ENCODE measurements around the gene ESRRA.

Gene ESRRA

DNA sequence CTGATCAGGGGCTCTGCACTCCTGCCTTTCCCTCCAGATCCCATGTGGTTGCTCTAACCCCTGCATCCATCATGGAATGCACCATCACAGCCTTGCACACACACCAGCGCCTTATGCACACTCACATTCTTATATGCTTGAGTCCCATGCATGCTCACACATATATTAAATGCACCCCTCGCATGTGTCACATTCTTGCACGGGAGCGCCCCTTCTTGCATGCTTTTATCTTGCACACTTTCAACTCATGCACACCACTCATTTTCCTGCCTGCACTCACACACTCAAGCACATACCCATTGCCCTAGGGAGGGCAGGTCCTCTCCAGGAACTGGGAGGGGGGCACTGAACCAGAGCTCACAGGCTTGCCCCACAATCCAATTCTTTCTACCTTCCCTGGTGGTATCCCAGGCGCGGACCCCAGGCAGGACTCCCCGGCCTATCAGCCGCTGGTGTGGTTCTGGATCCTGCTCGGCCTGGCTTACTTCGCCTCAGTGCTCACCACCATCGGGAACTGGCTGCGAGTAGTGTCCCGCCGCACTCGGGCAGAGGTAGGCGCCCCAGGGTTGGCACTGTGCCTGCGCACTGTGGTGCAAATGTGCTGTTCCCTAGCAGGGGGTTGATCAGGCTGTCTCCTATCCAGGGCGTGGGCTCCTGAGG lies 7.5 kb upstream of the ESRRA start:
- Histone ChIP-seq H3K27me3 (ENCODE audit: control insufficient read depth in 1 of 2, insufficient read depth in 2 of 2, low read length in 2 of 2) (peaks cover 62 to 90% of the 10 kb centered on the region in 2 donors), H3K9ac (ENCODE audit: low read length) (no peak overlapping the region), H3K4me1 (ENCODE audit: insufficient read depth, low read length) (peaks cover 17% of the 10 kb centered on the region)

DNA sequence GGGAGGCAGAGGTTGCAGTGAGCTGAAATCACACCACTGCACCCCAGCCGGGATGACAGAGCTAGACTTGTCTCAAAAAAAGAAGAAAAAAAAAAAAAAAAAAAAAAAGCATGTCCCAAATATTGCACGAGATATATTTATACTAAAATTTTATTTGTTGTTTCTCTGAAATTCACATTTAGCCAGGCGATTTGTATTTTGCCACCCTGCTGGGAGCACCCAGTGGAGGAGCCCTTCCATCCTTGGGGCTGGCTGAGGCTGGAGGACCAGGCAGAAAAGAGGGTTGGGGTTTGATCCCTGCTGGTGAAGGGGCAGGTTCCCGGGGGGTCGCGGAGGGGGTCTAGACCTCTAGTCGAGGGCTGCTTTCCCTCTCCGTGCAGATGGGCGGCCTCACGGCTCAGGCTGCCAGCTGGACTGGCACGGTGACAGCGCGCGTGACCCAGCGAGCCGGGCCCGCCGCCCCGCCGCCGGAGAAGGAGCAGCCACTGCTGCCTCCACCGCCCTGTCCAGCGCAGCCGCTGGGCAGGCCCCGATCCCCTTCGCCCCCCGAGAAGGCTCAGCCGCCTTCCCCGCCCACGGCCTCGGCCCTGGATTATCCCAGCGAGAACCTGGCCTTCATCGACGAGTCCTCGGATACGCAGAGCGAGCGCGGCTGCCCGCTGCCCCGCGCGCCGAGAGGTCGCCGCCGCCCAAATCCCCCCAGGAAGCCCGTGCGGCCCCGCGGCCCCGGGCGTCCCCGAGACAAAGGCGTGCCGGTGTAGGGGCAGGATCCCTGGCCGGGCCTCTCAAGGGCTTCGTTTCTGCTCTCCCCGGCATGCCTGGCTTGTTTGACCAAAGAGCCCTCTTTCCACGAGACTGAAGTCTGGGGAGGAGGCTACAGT lies 6.1 kb upstream of the ESRRA start:
- Histone ChIP-seq H3K4me1 (ENCODE audit: insufficient read depth, low read length) (peaks cover 30% of the 10 kb centered on the region), H3K27ac (ENCODE audit: low read depth, low read length) (no peak overlapping the region), H3K36me3 (ENCODE audit: insufficient read depth, low read length) (no peaks in the 10 kb centered on the region), H3K9ac (ENCODE audit: low read length) (no peak overlapping the region), H3K9me3 (ENCODE audit: low read length) (no peaks in the 10 kb centered on the region), H3K4me3 (ENCODE audit: low read depth in 1 of 2, low read length in 2 of 2) (peak overlapping the region; percentile 0 to 43), H3K27me3 (ENCODE audit: control insufficient read depth in 1 of 2, insufficient read depth in 2 of 2, low read length in 2 of 2) (peaks cover 64 to 87% of the 10 kb centered on the region in 2 donors)

More for the DNA sequence above, 7.5 kb upstream of the ESRRA start:
- Histone ChIP-seq H3K4me3 (ENCODE audit: low read depth in 1 of 2, low read length in 2 of 2) (no peak overlapping the region), H3K9me3 (ENCODE audit: low read length) (no peaks in the 10 kb centered on the region), H3K36me3 (ENCODE audit: insufficient read depth, low read length) (no peaks in the 10 kb centered on the region), H3K27ac (ENCODE audit: low read depth, low read length) (no peak overlapping the region)

DNA sequence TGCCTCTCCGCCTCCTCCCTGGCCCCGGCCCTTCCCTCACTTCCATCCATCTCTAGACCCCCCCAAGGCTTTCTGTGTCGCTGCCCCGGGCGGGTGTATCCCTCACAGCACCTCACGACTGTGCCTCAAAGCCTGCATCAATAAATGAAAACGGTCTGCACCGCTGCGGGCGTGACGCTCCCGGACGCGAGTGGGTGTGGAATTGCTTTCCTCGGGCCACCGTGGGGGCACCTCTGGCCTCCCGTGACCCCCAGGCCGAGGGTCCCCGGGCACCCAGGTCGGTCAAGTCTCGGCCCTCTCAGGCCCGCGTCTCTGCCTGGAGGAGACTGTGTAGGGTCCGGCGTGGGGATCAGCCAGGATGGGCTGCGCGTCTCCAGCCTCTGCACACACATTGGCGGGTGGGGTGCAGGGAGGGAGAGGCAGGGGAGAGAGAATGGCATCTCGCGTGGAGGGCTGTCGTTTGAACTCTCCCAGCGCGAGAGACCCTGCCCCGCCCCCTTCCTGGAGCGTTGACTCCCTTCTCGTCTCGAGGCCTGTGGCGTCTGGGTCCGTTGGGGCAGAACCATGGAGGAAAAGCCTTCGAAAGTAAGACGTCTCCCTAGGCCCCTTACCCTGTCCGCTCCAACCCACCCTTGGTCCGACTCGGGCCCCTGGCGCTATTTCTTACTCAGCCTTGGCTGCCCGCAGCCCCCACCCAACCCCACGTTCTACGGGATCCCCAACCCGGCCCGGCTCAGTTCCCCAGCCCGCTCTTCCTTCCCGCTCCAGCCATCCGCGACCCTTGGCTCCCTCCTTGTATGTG lies 5.3 kb upstream of the ESRRA start, which contains the start of gene CATSPERZ:
CATSPERZ (plus strand) TSS at position 512 of the 802 bp plus-strand sequence; CDS start at position 565, 53 bp downstream.
- Histone ChIP-seq H3K36me3 (ENCODE audit: insufficient read depth, low read length) (no peaks in the 10 kb centered on the region), H3K27me3 (ENCODE audit: control insufficient read depth in 1 of 2, insufficient read depth in 2 of 2, low read length in 2 of 2) (peaks cover 62 to 80% of the 10 kb centered on the region in 2 donors), H3K9me3 (ENCODE audit: low read length) (no peaks in the 10 kb centered on the region), H3K4me1 (ENCODE audit: insufficient read depth, low read length) (peaks cover 30% of the 10 kb centered on the region), H3K9ac (ENCODE audit: low read length) (no peak within 1 kb of the TSS), H3K27ac (ENCODE audit: low read depth, low read length) (no peak within 1 kb of the TSS), H3K4me3 (ENCODE audit: low read depth in 1 of 2, low read length in 2 of 2) (peak within 1 kb of the TSS; percentile 0 to 45)

GRCh38 chr11:64303109-64304031 lies 2.0 kb upstream of the ESRRA start:
- Histone ChIP-seq H3K9ac (ENCODE audit: low read length) (peak overlapping the region; percentile 73), H3K27ac (ENCODE audit: low read depth, low read length) (peak overlapping the region; percentile 91), H3K4me3 (ENCODE audit: low read depth in 1 of 2, low read length in 2 of 2) (peak overlapping the region in 1 of 2 donors; percentile 83), H3K27me3 (ENCODE audit: control insufficient read depth in 1 of 2, insufficient read depth in 2 of 2, low read length in 2 of 2) (peaks cover 29 to 47% of the 10 kb centered on the region in 2 donors), H3K4me1 (ENCODE audit: insufficient read depth, low read length) (peaks cover 38% of the 10 kb centered on the region), H3K9me3 (ENCODE audit: low read length) (no peaks in the 10 kb centered on the region), H3K36me3 (ENCODE audit: insufficient read depth, low read length) (no peaks in the 10 kb centered on the region)

GRCh38 chr11:64304032-64304315 lies 1.4 kb upstream of the ESRRA start:
- Histone ChIP-seq H3K9me3 (ENCODE audit: low read length) (no peaks in the 10 kb centered on the region), H3K27me3 (ENCODE audit: control insufficient read depth in 1 of 2, insufficient read depth in 2 of 2, low read length in 2 of 2) (peaks cover 26 to 41% of the 10 kb centered on the region in 2 donors), H3K9ac (ENCODE audit: low read length) (peak overlapping the region; percentile 73), H3K27ac (ENCODE audit: low read depth, low read length) (peak overlapping the region; percentile 91), H3K4me3 (ENCODE audit: low read depth in 1 of 2, low read length in 2 of 2) (peak overlapping the region; percentile 51 to 83), H3K36me3 (ENCODE audit: insufficient read depth, low read length) (no peaks in the 10 kb centered on the region), H3K4me1 (ENCODE audit: insufficient read depth, low read length) (peaks cover 38% of the 10 kb centered on the region)

GRCh38 chr11:64304316-64305072 lies 830 bp upstream of the ESRRA start:
- H3K36me3 ChIP-seq (ENCODE audit: insufficient read depth, low read length): no peaks in the 10 kb centered on the region
- peak overlapping the region; percentile 51 to 83 for H3K4me3 ChIP-seq (ENCODE audit: low read depth in 1 of 2, low read length in 2 of 2)
- peaks cover 26 to 36% of the 10 kb centered on the region in 2 donors for H3K27me3 ChIP-seq (ENCODE audit: control insufficient read depth in 1 of 2, insufficient read depth in 2 of 2, low read length in 2 of 2)
- peaks cover 38% of the 10 kb centered on the region for H3K4me1 ChIP-seq (ENCODE audit: insufficient read depth, low read length)
- no peaks in the 10 kb centered on the region for H3K9me3 ChIP-seq (ENCODE audit: low read length)
- peak overlapping the region; percentile 91 for H3K27ac ChIP-seq (ENCODE audit: low read depth, low read length)
- H3K9ac ChIP-seq (ENCODE audit: low read length): peak overlapping the region; percentile 73

GRCh38 chr11:64305691-64306562 lies 603 bp downstream of the ESRRA start:
- Histone ChIP-seq H3K27me3 (ENCODE audit: control insufficient read depth in 1 of 2, insufficient read depth in 2 of 2, low read length in 2 of 2) (peaks cover 13 to 22% of the 10 kb centered on the region in 2 donors), H3K27ac (ENCODE audit: low read depth, low read length) (peak overlapping the region; percentile 85), H3K9ac (ENCODE audit: low read length) (peak overlapping the region; percentile 58), H3K4me3 (ENCODE audit: low read depth in 1 of 2, low read length in 2 of 2) (peak overlapping the region; percentile 74 to 78), H3K9me3 (ENCODE audit: low read length) (no peaks in the 10 kb centered on the region), H3K36me3 (ENCODE audit: insufficient read depth, low read length) (no peaks in the 10 kb centered on the region), H3K4me1 (ENCODE audit: insufficient read depth, low read length) (peaks cover 25% of the 10 kb centered on the region)

DNA sequence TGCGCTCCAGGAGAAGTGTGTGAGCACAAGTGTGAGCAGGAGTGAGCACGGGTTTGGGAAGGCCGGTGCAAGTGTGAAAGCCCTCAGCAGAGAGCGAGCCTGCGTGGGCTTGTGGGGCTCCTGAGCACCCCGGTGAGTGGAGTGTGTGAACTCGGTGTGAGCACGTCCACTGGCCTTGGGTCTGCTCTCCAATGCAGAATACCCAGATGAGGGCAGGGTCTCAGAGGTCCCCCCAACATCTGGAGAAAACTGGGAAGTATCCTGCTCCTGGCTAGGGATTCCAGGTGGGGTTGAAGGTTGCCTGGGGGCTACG lies 1.2 kb downstream of the ESRRA start:
- Histone ChIP-seq H3K9me3 (ENCODE audit: low read length) (no peaks in the 10 kb centered on the region), H3K27me3 (ENCODE audit: control insufficient read depth in 1 of 2, insufficient read depth in 2 of 2, low read length in 2 of 2) (peaks cover 11 to 19% of the 10 kb centered on the region in 2 donors), H3K4me3 (ENCODE audit: low read depth in 1 of 2, low read length in 2 of 2) (peak overlapping the region; percentile 74 to 78), H3K36me3 (ENCODE audit: insufficient read depth, low read length) (no peaks in the 10 kb centered on the region), H3K27ac (ENCODE audit: low read depth, low read length) (peak overlapping the region; percentile 85), H3K9ac (ENCODE audit: low read length) (peak overlapping the region; percentile 58), H3K4me1 (ENCODE audit: insufficient read depth, low read length) (peaks cover 21% of the 10 kb centered on the region)

DNA sequence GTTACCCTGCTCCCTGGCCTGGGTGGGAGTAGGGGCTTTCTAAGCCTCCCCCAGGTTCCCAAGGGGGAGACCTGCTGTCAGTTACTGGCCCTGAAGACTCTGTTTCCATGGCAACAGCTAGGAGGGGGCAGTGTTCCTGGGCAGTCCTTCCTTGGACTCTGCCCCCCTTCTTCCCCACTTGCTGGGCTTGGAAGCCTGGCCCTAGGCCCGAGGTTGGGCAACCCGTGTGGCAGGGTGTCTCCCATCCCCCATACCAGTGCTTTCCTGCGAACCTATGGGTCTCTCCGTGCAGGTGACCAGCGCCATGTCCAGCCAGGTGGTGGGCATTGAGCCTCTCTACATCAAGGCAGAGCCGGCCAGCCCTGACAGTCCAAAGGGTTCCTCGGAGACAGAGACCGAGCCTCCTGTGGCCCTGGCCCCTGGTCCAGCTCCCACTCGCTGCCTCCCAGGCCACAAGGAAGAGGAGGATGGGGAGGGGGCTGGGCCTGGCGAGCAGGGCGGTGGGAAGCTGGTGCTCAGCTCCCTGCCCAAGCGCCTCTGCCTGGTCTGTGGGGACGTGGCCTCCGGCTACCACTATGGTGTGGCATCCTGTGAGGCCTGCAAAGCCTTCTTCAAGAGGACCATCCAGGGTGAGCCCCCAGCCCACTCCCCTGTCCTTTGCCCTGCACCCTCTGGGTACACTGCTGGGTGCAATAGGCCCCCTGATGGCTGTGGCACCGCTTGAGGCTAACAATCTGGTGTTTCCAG lies 1.7 kb downstream of the ESRRA start:
- H3K4me3 ChIP-seq (ENCODE audit: low read depth in 1 of 2, low read length in 2 of 2): peak overlapping the region in 1 of 2 donors; percentile 74
- H3K27ac ChIP-seq (ENCODE audit: low read depth, low read length): peak overlapping the region; percentile 85
- peaks cover 7 to 14% of the 10 kb centered on the region in 2 donors for H3K27me3 ChIP-seq (ENCODE audit: control insufficient read depth in 1 of 2, insufficient read depth in 2 of 2, low read length in 2 of 2)
- no peaks in the 10 kb centered on the region for H3K36me3 ChIP-seq (ENCODE audit: insufficient read depth, low read length)
- peaks cover 21% of the 10 kb centered on the region for H3K4me1 ChIP-seq (ENCODE audit: insufficient read depth, low read length)
- no peak overlapping the region for H3K9ac ChIP-seq (ENCODE audit: low read length)
- H3K9me3 ChIP-seq (ENCODE audit: low read length): no peaks in the 10 kb centered on the region
